HG03565 (cell line): ENCODE results near the gene CALY.
A peak's percentile ranks its signal among the peaks of the same experiment; 100 is the strongest.

ENCODE experiments used
- ATAC-seq: cut with Tn5 transposase; IDR thresholded peaks from one replicate; pipeline ENCODE4 v1.9.1; 2021; ENCODE audit warnings: mild to moderate bottlenecking, moderate library complexity; ENCODE audit not compliant: unreplicated experiment

CALY gene

GRCh38 chr10:133292919-133293809, 43.5 kb downstream of the CALY start:
- ATAC-seq = no peak

- ATAC-seq = no peak
These were observed 46.9 kb downstream of the CALY start for GRCh38 chr10:133289761-133290160.

- ATAC-seq = no peak
These were observed 48.7 kb downstream of the CALY start for GRCh38 chr10:133287832-133288500.

- ATAC-seq = no peak
These were observed 50.3 kb downstream of the CALY start for GRCh38 chr10:133286366-133286765.

- ATAC-seq = no peak
These were observed 51.5 kb downstream of the CALY start for GRCh38 chr10:133285217-133285616.

GRCh38 chr10:133283931-133284330, 52.8 kb downstream of the CALY start:
- no peak for ATAC-seq

- ATAC-seq = no peak
These were observed 53.8 kb downstream of the CALY start for GRCh38 chr10:133282846-133283390.

- ATAC-seq = no peak
These were observed 54.9 kb downstream of the CALY start for GRCh38 chr10:133281628-133282372.

- no peak for ATAC-seq
These were observed 55.6 kb downstream of the CALY start for GRCh38 chr10:133281084-133281483.

- ATAC-seq = no peak
These were observed 56.2 kb downstream of the CALY start for GRCh38 chr10:133280391-133281059.

GRCh38 chr10:133279326-133280226, 57.1 kb downstream of the CALY start:
- no peak for ATAC-seq

- ATAC-seq = no peak
These were observed 58.0 kb downstream of the CALY start for GRCh38 chr10:133278577-133279265.

- no peak for ATAC-seq
These were observed 58.6 kb downstream of the CALY start for GRCh38 chr10:133277993-133278576.

- no peak for ATAC-seq
These were observed 59.3 kb downstream of the CALY start for GRCh38 chr10:133277277-133277992.

GRCh38 chr10:133276435-133277201, 60.1 kb downstream of the CALY start, which contains the start of gene ADAM8:
ADAM8 (minus strand) TSS chr10:133276868; CDS start chr10:133276817, 51 bp downstream.
- ATAC-seq = peak; percentile 31

GRCh38 chr10:133276100-133276434, 60.6 kb downstream of the CALY start:
- no peak for ATAC-seq

- peak; percentile 31 for ATAC-seq
These were observed 61.0 kb downstream of the CALY start for GRCh38 chr10:133275684-133276092.
